ENCODE results near the gene PIP5K1A.

PIP5K1A gene

DNA sequence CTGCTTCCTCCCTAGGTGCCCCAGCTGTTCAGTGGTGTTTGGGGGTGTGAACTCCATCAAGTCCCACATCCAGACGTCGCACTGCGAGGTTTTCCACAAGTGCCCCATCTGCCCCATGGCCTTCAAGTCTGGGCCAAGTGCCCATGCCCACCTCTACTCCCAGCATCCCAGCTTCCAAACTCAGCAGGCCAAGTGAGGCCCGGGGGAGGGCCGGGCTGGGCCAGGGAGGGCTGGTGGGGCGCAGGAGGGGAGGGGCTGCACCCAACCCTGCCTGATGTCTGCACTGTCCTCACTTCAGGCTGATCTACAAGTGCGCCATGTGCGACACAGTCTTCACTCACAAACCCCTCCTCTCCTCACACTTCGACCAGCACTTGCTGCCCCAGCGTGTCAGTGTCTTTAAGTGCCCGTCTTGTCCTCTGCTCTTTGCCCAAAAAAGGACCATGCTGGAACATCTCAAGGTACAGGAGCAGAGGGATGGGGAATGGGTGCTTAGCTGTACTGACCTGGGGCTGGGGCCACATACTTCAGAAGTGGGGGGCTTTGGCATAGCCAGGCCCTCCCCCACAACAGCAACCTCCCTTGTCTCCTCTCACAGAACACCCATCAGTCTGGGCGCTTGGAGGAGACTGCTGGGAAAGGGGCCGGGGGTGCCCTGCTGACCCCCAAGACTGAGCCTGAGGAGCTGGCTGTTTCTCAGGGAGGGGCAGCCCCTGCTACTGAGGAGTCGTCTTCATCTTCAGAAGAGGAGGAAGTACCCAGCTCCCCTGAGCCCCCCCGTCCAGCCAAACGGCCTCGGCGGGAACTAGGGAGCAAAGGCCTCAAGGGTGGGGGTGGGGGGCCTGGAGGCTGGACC is 91.0 kb downstream of the PIP5K1A start:
- no peak for DNase-seq

DNA sequence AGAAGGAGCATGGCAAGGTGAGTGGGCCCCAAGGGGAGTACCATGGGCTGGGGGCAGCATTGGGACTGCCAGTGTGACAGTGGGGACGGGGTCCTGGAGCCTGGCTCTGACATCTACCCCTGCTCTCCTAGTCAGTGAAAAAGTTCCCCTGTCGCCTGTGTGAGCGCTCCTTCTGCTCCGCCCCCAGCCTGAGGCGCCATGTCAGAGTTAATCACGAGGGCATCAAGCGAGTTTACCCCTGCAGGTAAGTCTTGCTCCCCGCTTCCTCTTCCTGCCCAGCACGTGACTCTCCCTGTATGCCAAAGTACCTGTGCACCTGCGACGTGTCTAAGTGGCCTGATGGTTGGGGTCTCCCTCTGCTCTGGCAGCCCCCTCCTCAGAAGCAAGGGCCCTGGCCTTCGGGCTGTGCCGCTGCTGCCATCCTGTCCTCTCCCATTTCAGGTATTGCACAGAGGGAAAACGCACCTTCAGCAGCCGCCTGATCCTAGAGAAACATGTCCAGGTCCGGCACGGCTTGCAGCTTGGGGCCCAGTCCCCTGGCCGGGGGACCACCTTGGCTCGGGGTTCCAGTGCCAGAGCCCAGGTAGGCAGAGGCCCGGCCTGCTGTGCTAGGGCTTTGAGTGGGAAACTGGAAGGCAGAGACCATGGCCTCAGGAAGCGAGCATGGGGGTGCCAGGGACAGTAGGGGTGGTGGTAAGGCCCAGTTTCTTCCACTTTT is 91.8 kb downstream of the PIP5K1A start:
- no peak for DNase-seq

DNA sequence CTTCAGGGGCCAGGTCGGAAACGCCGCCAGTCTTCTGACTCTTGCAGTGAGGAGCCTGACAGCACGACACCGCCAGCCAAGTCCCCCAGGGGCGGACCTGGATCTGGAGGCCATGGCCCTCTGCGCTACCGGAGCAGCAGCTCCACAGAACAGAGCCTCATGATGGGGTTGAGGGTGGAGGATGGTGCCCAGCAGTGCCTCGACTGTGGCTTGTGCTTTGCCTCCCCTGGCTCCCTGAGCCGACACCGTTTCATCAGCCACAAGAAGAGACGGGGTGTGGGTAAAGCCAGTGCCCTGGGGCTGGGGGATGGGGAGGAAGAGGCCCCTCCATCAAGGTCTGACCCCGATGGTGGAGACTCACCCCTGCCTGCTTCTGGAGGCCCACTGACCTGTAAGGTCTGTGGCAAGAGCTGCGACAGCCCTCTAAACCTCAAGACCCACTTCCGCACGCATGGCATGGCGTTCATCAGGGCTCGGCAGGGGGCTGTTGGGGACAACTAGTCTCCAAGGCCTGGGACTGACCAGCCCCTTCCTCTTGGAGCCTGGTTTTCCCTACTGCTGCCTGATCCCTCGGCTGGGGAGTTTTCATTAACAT is 92.5 kb downstream of the PIP5K1A start:
- no peak for DNase-seq

DNA sequence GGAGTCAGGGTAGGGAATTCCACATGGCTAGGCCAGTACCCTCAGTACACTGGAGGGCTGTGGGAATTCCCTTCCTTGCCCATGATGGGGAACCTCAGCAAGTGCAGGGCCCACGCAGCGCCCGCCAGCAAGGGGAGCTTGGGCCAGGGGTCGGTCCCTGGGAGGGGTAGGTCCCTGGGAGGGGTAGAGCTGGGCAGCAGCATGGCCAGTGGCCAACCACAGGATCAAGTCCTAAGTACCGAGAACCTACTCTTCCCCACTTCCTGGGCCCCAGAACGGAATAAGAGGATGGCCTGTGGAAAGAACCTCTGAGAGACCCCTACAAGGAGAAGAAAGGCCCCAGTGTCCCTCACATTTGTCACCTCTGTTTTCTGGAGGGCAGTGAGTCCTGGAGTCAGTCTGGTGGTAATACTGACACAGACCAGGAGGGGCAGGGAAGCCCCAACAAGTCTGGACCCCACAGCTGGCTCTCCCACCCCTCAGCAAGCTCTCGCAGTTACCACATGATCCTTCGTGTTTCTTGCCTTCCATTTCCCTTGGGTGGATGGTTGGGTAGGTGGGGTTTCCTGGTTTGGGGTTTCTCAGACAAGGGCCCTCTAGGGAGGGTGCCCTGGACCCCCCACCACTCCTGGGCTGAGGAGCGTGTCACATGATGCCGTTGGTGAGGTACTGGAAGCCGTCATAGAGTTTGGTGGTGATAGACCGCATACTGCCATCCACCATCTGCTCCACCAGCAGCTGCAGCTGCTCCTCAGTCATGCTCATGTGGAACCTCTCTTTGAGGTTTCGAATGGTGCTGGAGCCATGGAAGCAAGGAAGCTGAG is 94.1 kb downstream of the PIP5K1A start:
- no peak for DNase-seq

DNA sequence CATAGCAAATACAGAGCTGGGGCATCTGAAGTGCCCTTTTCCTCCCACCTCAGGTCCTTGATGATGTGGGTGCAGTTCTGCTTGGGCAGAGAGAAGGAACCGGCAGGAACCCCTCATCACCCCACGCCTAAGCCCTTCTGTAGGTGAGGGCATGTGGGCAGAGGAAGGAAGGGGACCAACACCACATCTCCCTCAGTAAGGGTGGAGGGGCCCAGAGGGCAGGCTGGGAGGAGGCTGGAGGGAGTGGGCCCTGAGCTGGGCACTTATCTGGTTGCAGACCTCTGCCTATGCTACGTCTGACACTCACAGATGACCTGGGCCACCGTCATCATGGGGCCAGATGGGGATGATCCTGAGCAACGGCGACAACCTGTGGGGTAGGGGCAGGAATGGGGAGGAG is 94.7 kb downstream of the PIP5K1A start:
- no peak for DNase-seq

DNA sequence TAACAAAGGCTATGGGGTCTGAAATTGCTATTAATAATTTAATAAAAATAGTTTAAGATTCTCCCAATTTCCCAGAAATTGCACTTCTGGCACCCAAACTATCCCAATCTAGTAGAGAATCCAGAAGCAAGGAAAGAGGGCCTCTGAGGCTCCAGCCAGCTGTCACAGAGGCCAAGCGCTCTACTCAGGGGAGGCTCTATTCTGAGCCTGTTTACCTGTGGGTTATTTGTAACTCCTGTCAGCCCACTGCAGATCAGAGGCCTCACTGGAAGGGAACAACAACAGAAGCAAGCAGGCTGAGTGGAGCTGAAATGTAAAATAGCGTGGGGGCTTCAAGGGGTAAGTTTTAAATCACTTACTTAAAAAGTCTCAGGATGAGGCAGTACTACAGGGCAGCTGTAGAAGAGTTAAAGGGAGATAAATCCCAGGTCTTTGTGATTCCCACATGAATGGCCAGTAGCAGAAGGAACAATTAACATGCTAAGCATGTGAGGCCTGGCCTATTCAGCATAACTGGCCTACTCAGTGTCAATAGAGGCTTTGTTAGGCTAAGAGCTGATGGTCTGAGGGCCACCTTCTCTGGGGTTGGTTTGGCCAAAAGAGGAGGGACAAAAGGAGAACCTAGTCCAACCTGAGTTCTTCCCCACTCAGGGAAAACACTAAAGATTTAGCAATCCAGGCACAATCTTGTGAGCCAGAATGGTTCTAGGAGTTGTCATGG is 96.5 kb downstream of the PIP5K1A start:
- DNase-seq, result no peak

Measured in T-helper 2 cell (primary cell).